ENCODE results near the gene PIGN. TPM values are rescaled to one million over a fixed set of nuclear protein-coding genes. Genes with fewer than 3 reads are reported as not detected.
A peak's percentile ranks its signal among the peaks of the same experiment; 100 is the strongest.

PIGN gene
- polyA plus RNA-seq, 3 donors = 26.5 to 32.9 (median 31.5) TPM

DNA sequence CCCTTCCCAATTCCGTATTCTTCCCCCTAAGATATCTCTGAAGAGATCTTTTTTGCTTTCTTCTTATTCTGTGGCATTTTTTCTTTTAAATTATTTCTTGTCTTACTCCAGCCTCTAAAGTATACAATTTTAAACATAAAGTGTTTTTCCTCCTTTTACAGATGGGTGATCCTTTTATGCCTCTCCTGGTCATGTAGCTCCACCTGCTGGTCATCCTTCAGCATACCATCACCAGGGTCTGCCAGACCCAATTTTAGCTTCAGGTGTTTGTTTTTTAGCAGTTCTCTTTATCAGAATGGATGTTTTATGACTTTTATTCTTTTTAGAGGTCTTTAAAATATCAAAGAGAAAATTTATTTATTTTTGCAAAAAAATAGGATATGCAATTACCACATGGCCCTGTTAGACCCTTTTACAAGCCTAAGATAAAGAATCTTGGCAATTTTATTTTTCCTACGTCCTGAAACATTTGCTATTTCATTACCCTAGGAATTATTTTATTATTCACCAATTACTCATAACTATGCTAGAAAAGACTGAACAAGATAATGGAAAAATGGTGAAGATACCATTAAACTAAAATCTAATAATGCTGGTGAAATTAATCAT lies 55.5 kb downstream of the PIGN start:
- DNase-seq (ENCODE audit: extremely low read depth in 1 of 11, low read depth in 9 of 11, low spot score in 4 of 11) = peak; percentile 20 to 62 (median 46)

GRCh38 chr18:62128157-62128556 lies 58.7 kb downstream of the PIGN start:
- DNase-seq (ENCODE audit: extremely low read depth in 1 of 11, low read depth in 9 of 11, low spot score in 4 of 11) = no peak

GRCh38 chr18:62126737-62127136 lies 60.1 kb downstream of the PIGN start:
- DNase-seq (ENCODE audit: extremely low read depth in 1 of 11, low read depth in 9 of 11, low spot score in 4 of 11) = no peak

DNA sequence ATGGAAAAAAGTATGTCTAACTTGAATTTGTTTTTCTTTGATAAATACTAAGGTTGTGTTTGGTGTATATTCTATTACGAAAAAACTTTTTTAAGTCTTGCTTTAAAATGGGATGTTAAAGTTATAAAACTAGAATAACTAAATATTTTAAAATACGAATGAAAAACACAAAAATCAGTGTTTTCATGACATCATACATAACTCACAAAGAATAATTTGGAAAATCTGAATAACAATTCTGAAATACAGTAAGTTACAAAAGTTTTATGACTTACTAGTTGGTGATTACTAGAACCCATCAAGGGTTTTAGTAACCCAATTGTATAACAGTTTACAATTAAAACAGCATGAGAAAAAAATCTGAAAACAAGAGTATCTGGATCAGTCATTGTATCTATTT lies 61.2 kb downstream of the PIGN start:
- DNase-seq (ENCODE audit: extremely low read depth in 1 of 11, low read depth in 9 of 11, low spot score in 4 of 11) = no peak

GRCh38 chr18:62122330-62122729 lies 64.5 kb downstream of the PIGN start:
- DNase-seq (ENCODE audit: extremely low read depth in 1 of 11, low read depth in 9 of 11, low spot score in 4 of 11) = no peak

GRCh38 chr18:62119884-62120283 lies 67.0 kb downstream of the PIGN start:
- DNase-seq (ENCODE audit: extremely low read depth in 1 of 11, low read depth in 9 of 11, low spot score in 4 of 11) = no peak

DNA sequence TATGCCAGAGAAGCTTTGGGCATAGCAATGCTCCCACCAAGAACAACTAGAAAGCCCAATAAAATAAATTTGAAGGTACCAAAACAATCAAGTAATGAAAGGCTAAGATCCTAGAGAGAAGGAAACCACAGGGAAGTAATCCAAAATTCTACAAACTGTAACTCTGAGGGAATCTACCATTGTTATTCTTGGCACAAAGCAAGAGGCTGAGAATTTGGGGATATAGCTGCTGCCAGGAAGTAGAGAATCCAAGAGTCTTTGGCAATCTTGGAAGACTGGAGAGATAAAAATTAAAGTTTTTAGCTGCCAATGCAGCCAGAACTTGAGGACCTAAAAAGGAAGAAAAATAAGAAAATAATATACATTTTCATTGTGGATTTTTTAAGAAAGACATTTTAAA lies 68.5 kb downstream of the PIGN start:
- no peak for DNase-seq (ENCODE audit: extremely low read depth in 1 of 11, low read depth in 9 of 11, low spot score in 4 of 11)

DNA sequence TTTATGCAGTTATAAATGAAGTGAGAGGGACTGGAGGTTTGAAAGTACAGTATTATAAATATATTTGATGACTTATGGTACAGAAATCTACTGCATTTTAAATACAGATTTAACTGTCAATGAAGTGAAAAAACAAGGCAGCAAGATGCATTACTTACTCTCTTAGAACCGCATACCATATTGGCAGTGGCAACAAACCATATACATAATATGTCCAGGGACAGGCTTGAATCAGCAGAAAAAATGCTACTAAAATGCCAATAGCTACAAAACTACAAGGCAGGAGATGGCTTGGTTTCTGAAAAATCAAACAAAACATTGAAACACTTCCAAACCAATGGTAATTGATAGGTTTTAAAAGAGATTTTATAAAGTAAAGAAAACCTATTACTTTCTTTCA lies 77.2 kb downstream of the PIGN start:
- DNase-seq (ENCODE audit: extremely low read depth in 1 of 11, low read depth in 9 of 11, low spot score in 4 of 11) = no peak

DNA sequence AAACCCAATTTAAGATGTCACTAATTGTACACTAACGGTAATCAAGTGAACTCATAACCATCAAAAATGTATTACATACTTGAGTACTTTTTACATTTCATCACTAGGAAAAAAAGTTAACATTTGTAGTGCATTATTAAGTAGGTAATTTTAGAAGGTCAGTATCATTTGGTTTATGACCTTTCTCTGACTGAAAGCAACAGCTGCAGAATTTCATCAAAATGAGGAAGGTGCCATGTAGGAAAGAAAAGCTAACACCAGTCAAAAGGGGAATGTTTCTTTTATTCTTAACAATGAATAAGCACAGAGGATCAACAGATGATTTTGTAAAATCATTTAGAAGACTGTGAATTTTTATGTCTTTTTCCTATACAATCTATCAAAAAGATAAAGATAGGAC lies 79.0 kb downstream of the PIGN start:
- DNase-seq (ENCODE audit: extremely low read depth in 1 of 11, low read depth in 9 of 11, low spot score in 4 of 11) = no peak

DNA sequence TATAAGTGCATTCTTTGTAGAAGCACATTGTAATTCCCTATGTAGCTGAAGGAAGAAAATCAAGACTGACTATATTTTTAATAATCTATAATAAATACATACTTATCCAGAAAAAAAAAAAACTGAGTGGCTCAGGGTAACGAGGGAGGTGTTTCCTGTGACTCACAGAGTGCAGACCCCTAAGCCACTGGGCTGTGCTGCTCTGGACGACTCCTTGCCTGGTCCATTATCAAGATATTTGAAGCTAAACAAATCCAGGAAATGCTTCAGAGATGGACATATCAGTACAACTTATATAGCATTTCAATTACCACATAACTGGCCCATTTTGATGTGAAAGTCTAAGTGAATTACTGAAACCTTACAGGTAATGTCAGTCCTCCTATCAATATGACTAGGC lies 80.6 kb downstream of the PIGN start:
- DNase-seq (ENCODE audit: extremely low read depth in 1 of 11, low read depth in 9 of 11, low spot score in 4 of 11) = no peak

DNA sequence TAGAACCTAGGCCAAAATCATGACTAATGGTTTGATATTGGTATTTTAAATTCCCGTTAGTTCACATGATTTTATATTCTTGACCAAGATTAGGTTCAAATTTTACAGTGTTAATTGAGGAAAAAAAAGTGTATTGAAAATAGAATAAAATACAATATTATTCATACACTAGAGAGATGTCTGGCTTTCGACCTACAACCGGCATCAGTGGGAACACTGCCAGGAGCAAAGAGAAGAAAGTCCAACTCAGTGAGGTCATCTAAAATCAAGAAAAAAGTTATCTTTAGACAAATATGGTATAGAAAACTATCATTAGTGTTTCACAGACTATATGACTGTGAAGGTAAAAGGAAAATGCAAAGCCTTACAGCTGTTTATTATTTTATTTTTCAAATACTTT lies 81.5 kb downstream of the PIGN start:
- no peak for DNase-seq (ENCODE audit: extremely low read depth in 1 of 11, low read depth in 9 of 11, low spot score in 4 of 11)

GRCh38 chr18:62102221-62102620 lies 84.6 kb downstream of the PIGN start:
- no peak for DNase-seq (ENCODE audit: extremely low read depth in 1 of 11, low read depth in 9 of 11, low spot score in 4 of 11)

DNA sequence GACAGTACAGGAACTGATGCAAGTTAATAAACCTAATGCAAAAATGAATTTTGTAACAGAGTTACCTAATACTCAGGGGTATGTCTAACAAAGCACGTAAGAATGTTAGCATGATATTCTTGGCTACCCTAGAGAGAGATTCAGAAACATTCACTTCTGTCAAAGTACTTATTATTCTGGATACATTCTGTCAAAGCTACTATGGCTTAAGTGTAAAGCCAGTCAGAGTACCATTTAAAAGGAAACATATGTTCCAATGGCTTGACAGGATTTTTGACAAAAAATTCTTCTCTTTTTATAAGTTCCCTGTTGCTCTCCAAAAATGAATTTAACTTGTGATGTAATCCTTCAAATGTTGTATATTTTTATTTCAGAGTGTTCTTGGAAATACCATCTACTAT lies 85.5 kb downstream of the PIGN start:
- DNase-seq (ENCODE audit: extremely low read depth in 1 of 11, low read depth in 9 of 11, low spot score in 4 of 11) = no peak

DNA sequence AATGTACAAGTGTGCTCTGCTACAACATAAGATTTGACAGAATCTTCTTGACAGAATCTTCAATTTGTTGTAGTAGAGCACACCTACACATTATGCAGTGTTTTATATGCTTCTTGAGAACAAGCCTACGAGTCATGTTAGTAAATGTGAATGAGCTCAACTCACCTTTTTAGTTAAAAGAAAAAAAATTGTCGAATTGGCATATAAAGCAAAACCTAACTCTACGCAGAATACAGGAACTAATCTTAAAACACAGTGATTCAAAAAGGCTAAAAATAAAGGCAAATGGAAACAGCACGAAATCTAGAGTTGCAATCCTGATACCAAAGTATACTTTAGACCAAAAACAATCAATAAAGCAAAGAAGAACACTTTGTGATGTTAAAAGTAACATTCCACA lies 87.9 kb downstream of the PIGN start:
- DNase-seq (ENCODE audit: extremely low read depth in 1 of 11, low read depth in 9 of 11, low spot score in 4 of 11) = no peak

- no peak for DNase-seq (ENCODE audit: extremely low read depth in 1 of 11, low read depth in 9 of 11, low spot score in 4 of 11)
These were observed 89.2 kb downstream of the PIGN start for GRCh38 chr18:62097698-62098097.

DNA sequence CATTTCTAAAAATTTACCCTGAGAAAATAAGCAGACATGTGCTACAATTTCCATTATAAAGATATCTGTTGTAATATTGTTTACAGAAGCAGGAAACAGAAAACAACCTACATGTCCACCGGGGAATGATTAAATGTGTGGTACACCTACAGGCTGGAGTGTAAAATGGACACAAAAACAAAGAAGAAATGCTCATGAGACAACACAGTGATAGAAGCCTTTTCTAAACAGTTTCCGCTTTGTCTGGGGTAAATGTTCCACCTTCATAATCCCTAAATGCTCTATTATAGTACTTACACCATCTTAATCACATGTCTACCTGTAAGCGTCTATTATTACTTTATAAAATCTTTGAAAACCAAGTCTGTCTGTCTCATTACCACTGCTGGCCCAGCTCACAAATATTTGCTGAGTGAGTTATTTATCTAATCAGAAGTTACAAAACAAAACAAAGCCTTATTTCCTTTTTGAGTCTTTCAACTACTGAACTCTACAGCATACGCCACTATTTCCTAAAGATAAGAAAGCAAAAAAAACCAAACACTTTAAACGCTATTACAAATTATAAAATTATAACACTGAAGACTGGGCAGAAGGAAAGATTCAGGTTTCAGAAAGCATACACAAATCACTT lies 95.3 kb downstream of the PIGN start:
- DNase-seq (ENCODE audit: extremely low read depth in 1 of 11, low read depth in 9 of 11, low spot score in 4 of 11) = no peak

GRCh38 chr18:62089174-62089573 lies 97.7 kb downstream of the PIGN start:
- DNase-seq (ENCODE audit: extremely low read depth in 1 of 11, low read depth in 9 of 11, low spot score in 4 of 11) = no peak

DNA sequence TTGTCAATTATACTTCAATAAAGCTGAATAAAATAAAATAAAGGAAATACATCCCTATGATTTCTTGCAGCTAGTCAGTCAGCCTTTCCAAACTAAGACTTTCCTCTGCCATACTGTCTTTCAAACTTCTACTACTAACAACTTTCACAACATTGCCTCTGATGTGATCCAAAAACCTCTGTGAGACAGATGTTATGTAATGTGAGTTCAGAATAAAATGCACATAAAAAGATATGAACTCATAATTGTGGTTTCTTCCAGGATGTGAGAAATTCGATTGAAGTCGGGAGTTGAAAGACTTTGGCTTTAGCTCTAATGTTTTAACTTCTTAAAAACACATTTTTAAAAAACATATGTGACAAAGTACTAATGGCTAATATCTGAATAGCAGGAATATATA lies 98.7 kb downstream of the PIGN start:
- DNase-seq (ENCODE audit: extremely low read depth in 1 of 11, low read depth in 9 of 11, low spot score in 4 of 11) = no peak

DNA sequence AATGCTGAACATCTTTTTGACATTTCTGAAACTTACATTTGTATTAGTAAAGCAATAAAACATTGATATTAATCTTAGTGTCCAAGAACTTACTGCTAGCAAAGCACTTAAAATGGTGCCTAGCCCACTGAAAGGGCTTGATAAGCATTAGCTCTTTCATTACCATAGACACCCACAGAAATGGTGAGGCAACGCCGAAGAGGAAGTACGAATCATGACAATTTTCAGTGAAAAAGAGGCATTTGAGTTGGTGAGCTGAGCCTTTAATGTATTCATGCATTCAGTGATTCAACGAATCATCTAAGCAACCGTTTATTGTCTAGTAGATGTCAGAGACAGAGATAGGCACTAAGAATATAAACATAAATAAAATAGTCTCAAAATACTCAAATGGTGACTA lies 101.1 kb downstream of the PIGN start:
- DNase-seq (ENCODE audit: extremely low read depth in 1 of 11, low read depth in 9 of 11, low spot score in 4 of 11) = no peak

- no peak for DNase-seq (ENCODE audit: extremely low read depth in 1 of 11, low read depth in 9 of 11, low spot score in 4 of 11)
These were observed 105.0 kb downstream of the PIGN start for GRCh38 chr18:62081761-62082294.

DNA sequence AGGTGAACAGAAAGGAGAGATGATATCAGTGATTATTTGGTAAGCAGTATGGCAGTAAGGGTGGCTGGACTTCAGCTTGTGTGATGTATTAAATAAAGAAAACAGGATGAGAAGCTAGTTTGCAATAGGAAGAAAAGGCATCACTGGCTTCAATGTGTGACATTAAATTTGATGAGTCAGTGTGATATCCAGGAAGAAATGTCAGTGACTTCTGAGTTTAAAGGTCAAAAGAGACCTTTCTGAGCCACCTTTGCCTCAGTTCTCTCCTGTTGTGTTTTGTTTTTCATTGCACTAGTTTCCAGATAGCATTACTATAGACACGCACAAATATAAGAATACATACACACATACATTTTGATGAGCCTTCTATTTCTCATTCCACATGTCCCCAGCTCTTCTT lies 105.6 kb downstream of the PIGN start:
- DNase-seq (ENCODE audit: extremely low read depth in 1 of 11, low read depth in 9 of 11, low spot score in 4 of 11) = no peak

Data from renal cortex interstitium (tissue), 11 donors.